ENCODE measurements around the gene CYSTM1. TPM values are rescaled to one million over a fixed set of nuclear protein-coding genes. Genes with fewer than 3 reads are reported as not detected.
A peak's percentile ranks its signal among the peaks of the same experiment; 100 is the strongest.

CYSTM1 gene
- total and polyA plus RNA-seq, 8 donors, result 28.4 to 90.4 (median 35.1) TPM

- no peak overlapping the region for H3K4me3 ChIP-seq
- no peaks in the 10 kb centered on the region for H3K27me3 ChIP-seq
- H3K4me1 ChIP-seq, result peaks cover 12 to 22% of the 10 kb centered on the region in 2 donors
- no peaks in the 10 kb centered on the region for H3K9me3 ChIP-seq
- DNase-seq (no peak), ATAC-seq (no peak)
- no peak overlapping the region for H3K27ac ChIP-seq
- H3K36me3 ChIP-seq, result no peaks in the 10 kb centered on the region
- no peak for TF ChIP-seq CTCF (IDR thresholded peaks at IDR 0.05)
- intact Hi-C loops (cut with DNase I), result no loop called here
These were observed 46.6 kb upstream of the CYSTM1 start for GRCh38 chr5:140128376-140128775.

- Histone ChIP-seq H3K4me1 (peaks cover 12 to 25% of the 10 kb centered on the region in 2 donors), H3K27me3 (no peaks in the 10 kb centered on the region), H3K36me3 (no peaks in the 10 kb centered on the region), H3K27ac (no peak overlapping the region), H3K9me3 (no peaks in the 10 kb centered on the region), H3K4me3 (no peak overlapping the region)
- no peak for TF ChIP-seq CTCF (IDR thresholded peaks at IDR 0.05)
- intact Hi-C loops (cut with DNase I), result no loop called here
- ATAC-seq (no peak), DNase-seq (no peak)
These were observed 43.8 kb upstream of the CYSTM1 start for GRCh38 chr5:140130949-140131733.

- Histone ChIP-seq H3K9me3 (no peaks in the 10 kb centered on the region), H3K36me3 (no peaks in the 10 kb centered on the region), H3K27me3 (no peaks in the 10 kb centered on the region), H3K4me1 (peaks cover 12 to 25% of the 10 kb centered on the region in 2 donors), H3K4me3 (no peak overlapping the region), H3K27ac (peak overlapping the region in 1 of 2 donors; percentile 8)
- TF ChIP-seq CTCF (IDR thresholded peaks at IDR 0.05), result no peak
- ATAC-seq (peak; percentile 93), DNase-seq (peak in 1 of 4 donors; percentile 83)
- intact Hi-C loops (cut with DNase I), result no loop called here
These were observed 43.0 kb upstream of the CYSTM1 start for GRCh38 chr5:140131967-140132409.

DNA sequence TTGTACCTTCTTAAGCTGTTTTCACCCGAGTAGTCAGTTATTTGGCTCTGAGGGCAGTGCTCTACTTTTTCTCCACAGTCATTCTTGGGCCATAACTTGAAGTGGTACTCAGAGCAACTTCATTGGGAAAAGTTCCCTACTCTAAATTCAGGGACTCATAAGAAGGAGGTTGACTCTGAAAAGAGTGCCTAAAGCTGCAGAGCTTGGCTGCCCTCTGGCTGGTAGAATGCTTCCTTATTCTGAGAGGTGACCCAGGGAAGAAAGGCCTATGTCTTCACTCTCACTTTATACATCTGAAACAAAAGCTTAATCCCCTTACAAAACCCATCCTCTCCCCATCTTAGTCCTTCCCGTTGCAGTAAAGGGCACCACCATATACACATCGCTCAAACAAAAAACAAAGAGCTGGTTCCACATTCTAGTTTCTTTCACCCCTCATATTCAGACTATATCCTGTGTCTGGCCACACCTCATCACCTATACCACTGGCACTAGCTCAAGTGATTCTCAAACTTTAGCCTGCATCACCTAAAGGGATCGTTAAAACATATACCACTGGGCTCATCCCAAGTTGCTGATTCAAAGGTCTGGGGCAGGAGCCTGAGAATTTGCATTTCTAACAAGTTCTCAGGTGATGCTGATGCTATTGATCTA lies 41.3 kb upstream of the CYSTM1 start:
- TF ChIP-seq CTCF (IDR thresholded peaks at IDR 0.05), result no peak
- peaks cover 12 to 25% of the 10 kb centered on the region in 2 donors for H3K4me1 ChIP-seq
- H3K4me3 ChIP-seq, result no peak overlapping the region
- no peak overlapping the region for H3K27ac ChIP-seq
- intact Hi-C loops (cut with DNase I), result no loop called here
- DNase-seq (no peak), ATAC-seq (peak; percentile 86)
- no peaks in the 10 kb centered on the region for H3K9me3 ChIP-seq
- no peaks in the 10 kb centered on the region for H3K27me3 ChIP-seq
- H3K36me3 ChIP-seq, result no peaks in the 10 kb centered on the region

DNA sequence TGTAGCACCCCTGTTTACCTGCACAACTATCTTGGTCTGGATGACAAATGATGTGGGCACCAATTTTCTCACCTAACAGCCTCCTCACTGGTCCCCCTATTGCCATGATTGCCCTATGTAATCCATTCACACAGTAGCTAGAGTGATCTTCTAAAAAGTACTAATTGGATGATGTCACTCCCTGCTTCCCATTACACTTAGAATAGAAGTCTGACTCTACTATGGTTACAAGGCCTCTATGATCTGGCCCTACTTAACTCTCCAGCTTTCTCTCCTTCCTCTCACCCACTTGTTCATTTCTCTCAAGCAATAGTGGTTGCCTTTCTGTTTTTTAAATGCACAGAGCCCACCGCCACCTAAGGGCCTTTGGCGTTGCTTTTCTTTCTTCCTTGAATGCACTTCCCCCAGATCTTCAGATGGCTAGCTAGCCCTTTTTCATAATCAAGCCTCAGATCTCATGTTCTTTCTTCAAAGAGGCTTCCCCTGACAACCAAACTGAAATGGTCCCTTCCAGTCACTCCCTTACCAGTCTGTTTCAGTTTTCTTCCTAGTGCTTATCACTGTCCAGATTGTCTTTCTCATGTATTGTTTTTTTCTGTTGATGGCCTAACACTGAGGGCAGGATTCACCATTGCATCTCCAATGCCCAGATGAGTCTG lies 40.6 kb upstream of the CYSTM1 start:
- no peaks in the 10 kb centered on the region for H3K36me3 ChIP-seq
- no peak overlapping the region for H3K27ac ChIP-seq
- no peak for TF ChIP-seq CTCF (IDR thresholded peaks at IDR 0.05)
- ATAC-seq (no peak), DNase-seq (no peak)
- intact Hi-C loops (cut with DNase I), result no loop called here
- peaks cover 12 to 25% of the 10 kb centered on the region in 2 donors for H3K4me1 ChIP-seq
- no peaks in the 10 kb centered on the region for H3K27me3 ChIP-seq
- no peaks in the 10 kb centered on the region for H3K9me3 ChIP-seq
- no peak overlapping the region for H3K4me3 ChIP-seq

Measured in left lung (tissue), 10 donors.